DMS 273 (cell line): ENCODE data around the gene WDR59.
"Not testable (repeated sequence)": the region's sequence is repeated elsewhere in the genome, so short reads cannot be mapped to it uniquely, and the experiment has no call there.

Experiments
- DNase-seq: peaks from one replicate; lab custom pipeline; 2025; ENCODE audit not compliant: unreplicated experiment; lab: John Stamatoyannopoulos, UW

Gene WDR59

GRCh38 chr16:75013123-75013522 lies 28.2 kb upstream of the WDR59 start:
- not testable (repeated sequence) for DNase-seq

- DNase-seq: no peak
Measured at GRCh38 chr16:75012380-75013081, 27.6 kb upstream of the WDR59 start.

- peak; percentile 28 for DNase-seq
Measured at GRCh38 chr16:75011634-75012307, 26.8 kb upstream of the WDR59 start.

GRCh38 chr16:75010427-75010826 lies 25.5 kb upstream of the WDR59 start:
- DNase-seq: no peak

GRCh38 chr16:75007443-75007842 lies 22.5 kb upstream of the WDR59 start:
- DNase-seq: no peak

GRCh38 chr16:75005697-75006096 lies 20.8 kb upstream of the WDR59 start:
- DNase-seq: no peak

GRCh38 chr16:75004460-75004859 lies 19.5 kb upstream of the WDR59 start:
- DNase-seq: no peak

- no peak for DNase-seq
Measured at GRCh38 chr16:75003931-75004330, 19.0 kb upstream of the WDR59 start.

- no peak for DNase-seq
Measured at GRCh38 chr16:75002474-75002873, 17.6 kb upstream of the WDR59 start.

- DNase-seq: peak; percentile 63
Measured at GRCh38 chr16:75000481-75001081, 15.7 kb upstream of the WDR59 start.

GRCh38 chr16:74999609-75000480 lies 14.9 kb upstream of the WDR59 start:
- peak; percentile 70 for DNase-seq

GRCh38 chr16:74999219-74999608 lies 14.3 kb upstream of the WDR59 start:
- DNase-seq: peak; percentile 81

- DNase-seq: peak; percentile 91
Measured at GRCh38 chr16:74998481-74999218, 13.7 kb upstream of the WDR59 start, which contains the start of gene ZNRF1. TSS of gene ZNRF1 (plus strand) at chr16:74999024. CDS start at chr16:74999672, 648 bp downstream.

- no peak for DNase-seq
Measured at GRCh38 chr16:74997042-74997491, 12.1 kb upstream of the WDR59 start.

GRCh38 chr16:74995986-74996385 lies 11.1 kb upstream of the WDR59 start:
- no peak for DNase-seq

GRCh38 chr16:74991593-74992403 lies 6.9 kb upstream of the WDR59 start:
- DNase-seq: no peak

GRCh38 chr16:74991268-74991592 lies 6.3 kb upstream of the WDR59 start:
- no peak for DNase-seq

- DNase-seq: no peak
Measured at GRCh38 chr16:74990832-74991231, 5.9 kb upstream of the WDR59 start.

GRCh38 chr16:74989864-74990263 lies 4.9 kb upstream of the WDR59 start:
- not testable (repeated sequence) for DNase-seq
